ENCODE results near the gene DNAJC7. TPM values are rescaled to one million over a fixed set of nuclear protein-coding genes. Genes with fewer than 3 reads are reported as not detected.

DNAJC7 gene
- total RNA-seq, 3 donors from 2014 or later (not counting 1 experiment from before 2014, with no cell fraction given) = 123 to 159 (median 149) TPM

DNA sequence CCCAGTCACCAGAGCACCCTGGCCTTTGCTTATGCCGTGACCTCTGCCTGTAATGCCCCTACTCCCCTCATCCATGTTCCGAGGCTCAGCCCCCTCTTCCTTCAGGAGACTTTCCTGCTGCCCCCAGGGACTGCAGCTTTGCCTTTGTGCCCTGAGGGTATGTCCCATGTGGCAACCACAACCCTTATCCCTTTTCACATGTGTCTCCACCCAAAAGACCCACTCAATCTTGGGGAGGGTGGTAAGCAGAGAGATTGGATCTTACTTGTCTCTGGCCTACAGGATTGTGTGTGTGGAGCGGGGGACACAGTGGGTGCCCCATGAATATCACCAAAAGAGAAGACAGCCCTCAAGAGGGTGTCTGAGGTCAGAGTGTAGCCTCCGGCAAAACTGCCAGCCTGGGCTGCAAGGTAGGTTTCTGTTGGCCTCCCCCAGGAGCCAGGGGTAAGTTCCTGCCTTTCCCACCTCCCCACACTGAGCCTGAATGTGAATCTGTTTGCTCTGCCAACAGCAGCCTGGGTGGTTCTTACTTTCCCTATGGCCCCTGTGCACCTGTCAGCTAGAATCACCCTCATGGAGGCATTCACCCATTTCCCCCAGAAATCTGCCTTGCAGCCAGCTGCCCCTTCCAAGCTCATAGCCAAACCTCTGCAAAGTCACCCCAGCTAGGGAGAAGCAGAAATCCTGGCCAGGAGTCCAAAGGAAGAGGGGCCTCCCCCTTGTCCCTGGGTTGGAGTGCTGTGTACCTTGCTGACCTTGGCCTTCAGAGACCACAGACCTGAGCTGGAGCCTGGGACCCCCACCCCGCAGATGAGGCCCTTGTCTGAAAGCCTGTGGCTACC lies 44.6 kb upstream of the DNAJC7 start:
- intact Hi-C loops (cut with micrococcal nuclease) = no loop called here
- H3K36me3 ChIP-seq (ENCODE audit: control insufficient read depth, insufficient read depth, low read length) = no peaks in the 10 kb centered on the region
- H3K27ac Mint-ChIP-seq = no peak overlapping the region
- no peak for ATAC-seq
- no peak for DNase-seq
- TF ChIP-seq, protein P1, sequence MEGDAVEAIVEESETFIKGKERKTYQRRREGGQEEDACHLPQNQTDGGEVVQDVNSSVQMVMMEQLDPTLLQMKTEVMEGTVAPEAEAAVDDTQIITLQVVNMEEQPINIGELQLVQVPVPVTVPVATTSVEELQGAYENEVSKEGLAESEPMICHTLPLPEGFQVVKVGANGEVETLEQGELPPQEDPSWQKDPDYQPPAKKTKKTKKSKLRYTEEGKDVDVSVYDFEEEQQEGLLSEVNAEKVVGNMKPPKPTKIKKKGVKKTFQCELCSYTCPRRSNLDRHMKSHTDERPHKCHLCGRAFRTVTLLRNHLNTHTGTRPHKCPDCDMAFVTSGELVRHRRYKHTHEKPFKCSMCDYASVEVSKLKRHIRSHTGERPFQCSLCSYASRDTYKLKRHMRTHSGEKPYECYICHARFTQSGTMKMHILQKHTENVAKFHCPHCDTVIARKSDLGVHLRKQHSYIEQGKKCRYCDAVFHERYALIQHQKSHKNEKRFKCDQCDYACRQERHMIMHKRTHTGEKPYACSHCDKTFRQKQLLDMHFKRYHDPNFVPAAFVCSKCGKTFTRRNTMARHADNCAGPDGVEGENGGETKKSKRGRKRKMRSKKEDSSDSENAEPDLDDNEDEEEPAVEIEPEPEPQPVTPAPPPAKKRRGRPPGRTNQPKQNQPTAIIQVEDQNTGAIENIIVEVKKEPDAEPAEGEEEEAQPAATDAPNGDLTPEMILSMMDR (IDR thresholded peaks at IDR 0.05) = no peak
- H3K9me3 Mint-ChIP-seq = no peaks in the 10 kb centered on the region
- no peaks in the 10 kb centered on the region for H3K27me3 ChIP-seq (ENCODE audit: control insufficient read depth, insufficient read depth, low read length)
- H3K27ac ChIP-seq (ENCODE audit: low read length) = no peak overlapping the region
- 62% methylated on average over 5 of the region's 5 CpGs for WGBS (ENCODE audit: insufficient coverage)
- H3K4me1 ChIP-seq (ENCODE audit: control insufficient read depth, insufficient read depth, low read length) = peaks cover 10% of the 10 kb centered on the region
- H3K27me3 Mint-ChIP-seq (ENCODE audit: low read depth in 2 of 2) = peaks cover 4 to 6% of the 10 kb centered on the region in 2 donors
- H3K4me3 ChIP-seq (ENCODE audit: low read length) = no peak overlapping the region
- no peaks in the 10 kb centered on the region for H3K9me3 ChIP-seq (ENCODE audit: control insufficient read depth, insufficient read depth, low read length)
- no peaks in the 10 kb centered on the region for H3K36me3 Mint-ChIP-seq
- H3K4me3 Mint-ChIP-seq = no peak overlapping the region
- peaks cover 5 to 12% of the 10 kb centered on the region in 2 donors for H3K4me1 Mint-ChIP-seq

DNA sequence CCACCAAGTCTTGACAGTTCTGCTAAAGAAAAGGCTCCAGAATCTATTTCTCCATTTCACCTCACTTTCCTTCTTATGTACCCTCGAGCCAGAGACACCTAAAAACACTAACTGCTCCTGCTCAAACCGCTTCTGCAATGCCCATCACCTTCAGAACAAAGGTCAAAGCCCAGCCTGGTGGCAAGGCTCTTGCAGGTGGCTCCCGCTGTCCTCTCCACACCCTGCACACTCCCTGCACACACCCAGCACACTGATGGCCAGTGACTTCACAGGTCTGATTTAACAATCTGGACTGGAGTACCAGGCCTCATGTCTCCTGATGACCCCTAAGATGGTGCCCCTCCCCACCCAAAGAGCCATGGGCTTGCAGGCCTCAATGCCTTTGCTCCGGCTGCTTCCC lies 43.0 kb upstream of the DNAJC7 start:
- H3K4me1 ChIP-seq (ENCODE audit: control insufficient read depth, insufficient read depth, low read length) = peaks cover 10% of the 10 kb centered on the region
- no peaks in the 10 kb centered on the region for H3K9me3 ChIP-seq (ENCODE audit: control insufficient read depth, insufficient read depth, low read length)
- 86% methylated on average over 4 of the region's 4 CpGs for WGBS (ENCODE audit: insufficient coverage)
- Mint-ChIP-seq H3K9me3 (no peaks in the 10 kb centered on the region), H3K4me3 (no peak overlapping the region), H3K27ac (no peak overlapping the region), H3K36me3 (no peaks in the 10 kb centered on the region), H3K4me1 (peaks cover 5 to 12% of the 10 kb centered on the region in 2 donors), H3K27me3 (ENCODE audit: low read depth in 2 of 2) (peaks cover 4 to 6% of the 10 kb centered on the region in 2 donors)
- ATAC-seq (no peak), DNase-seq (no peak)
- TF ChIP-seq, protein P1 (IDR thresholded peaks at IDR 0.05) = no peak
- H3K27me3 ChIP-seq (ENCODE audit: control insufficient read depth, insufficient read depth, low read length) = no peaks in the 10 kb centered on the region
- H3K4me3 ChIP-seq (ENCODE audit: low read length) = no peak overlapping the region
- no peaks in the 10 kb centered on the region for H3K36me3 ChIP-seq (ENCODE audit: control insufficient read depth, insufficient read depth, low read length)
- H3K27ac ChIP-seq (ENCODE audit: low read length) = no peak overlapping the region
- intact Hi-C loops (cut with micrococcal nuclease) = no loop called here

- H3K27me3 Mint-ChIP-seq (ENCODE audit: low read depth in 2 of 2) = peaks cover 4 to 6% of the 10 kb centered on the region in 2 donors
Measured at GRCh38 chr17:42059815-42060214, 42.6 kb upstream of the DNAJC7 start.

More at GRCh38 chr17:42059815-42060214, 42.6 kb upstream of the DNAJC7 start:
- Mint-ChIP-seq H3K27ac (no peak overlapping the region), H3K36me3 (no peaks in the 10 kb centered on the region), H3K9me3 (no peaks in the 10 kb centered on the region), H3K4me3 (no peak overlapping the region), H3K4me1 (peaks cover 5 to 12% of the 10 kb centered on the region in 2 donors)
- TF ChIP-seq, protein P1 (IDR thresholded peaks at IDR 0.05) = no peak
- Histone ChIP-seq H3K36me3 (ENCODE audit: control insufficient read depth, insufficient read depth, low read length) (no peaks in the 10 kb centered on the region), H3K4me1 (ENCODE audit: control insufficient read depth, insufficient read depth, low read length) (peaks cover 10% of the 10 kb centered on the region), H3K27ac (ENCODE audit: low read length) (no peak overlapping the region), H3K4me3 (ENCODE audit: low read length) (no peak overlapping the region), H3K27me3 (ENCODE audit: control insufficient read depth, insufficient read depth, low read length) (peaks cover 3% of the 10 kb centered on the region), H3K9me3 (ENCODE audit: control insufficient read depth, insufficient read depth, low read length) (no peaks in the 10 kb centered on the region)
- no peak for ATAC-seq
- WGBS (ENCODE audit: insufficient coverage) = 65% methylated on average over 3 of the region's 4 CpGs
- intact Hi-C loops (cut with micrococcal nuclease) = no loop called here
- no peak for DNase-seq

Data from natural killer cell (primary cell).